Measurements from ENCODE around the gene AP3S1.

Gene AP3S1

GRCh38 chr5:115894342-115894741, 52.6 kb downstream of the AP3S1 start (continued):
- TF ChIP-seq GLIS1 (tag by site-specific recombination; IDR thresholded peaks at IDR 0.05) (no peak), BCL6B (tag by site-specific recombination; IDR thresholded peaks at IDR 0.05) (no peak), SETDB1 (IDR thresholded peaks at IDR 0.05; ENCODE audit: insufficient read length, low read length) (no peak), PRDM6 (tag by site-specific recombination; IDR thresholded peaks at IDR 0.05) (no peak), PRDM10 (tag by site-specific recombination; IDR thresholded peaks at IDR 0.05) (no peak), ZNF707 (tag by site-specific recombination; IDR thresholded peaks at IDR 0.05) (no peak)

- Histone ChIP-seq H3K4me3 (ENCODE audit: low read depth, low read length) (no peak overlapping the region), H3K9me3 (ENCODE audit: control insufficient read depth, insufficient read depth, low read depth, low read length) (no peaks in the 10 kb centered on the region), H3K4me1 (ENCODE audit: control insufficient read depth, insufficient read depth, low read length) (no peaks in the 10 kb centered on the region), H3K36me3 (ENCODE audit: control insufficient read depth in 2 of 2, insufficient read depth in 1 of 2, low read length in 2 of 2) (no peaks in the 10 kb centered on the region), H3K27ac (ENCODE audit: extremely low read depth, low read depth, low read length) (no peak overlapping the region)
- TF ChIP-seq SCRT2 (tag by site-specific recombination; IDR thresholded peaks at IDR 0.05) (no peak), ZFP41 (tag by site-specific recombination; IDR thresholded peaks at IDR 0.05; ENCODE audit: borderline replicate concordance) (no peak), ZNF266 (tag by site-specific recombination; IDR thresholded peaks at IDR 0.05; ENCODE audit: low read depth) (no peak), ZNF561 (tag by site-specific recombination; IDR thresholded peaks at IDR 0.05; ENCODE audit: borderline replicate concordance) (no peak), ZNF114 (tag by site-specific recombination; IDR thresholded peaks at IDR 0.05) (no peak), ZNF701 (tag by site-specific recombination; IDR thresholded peaks at IDR 0.05) (no peak), PATZ1 (tag by site-specific recombination; IDR thresholded peaks at IDR 0.05) (no peak)
- ChIA-PET POLR2A (no interaction called here), CTCF (interaction anchor here (0.6 kb wide), 1 partner anchor 49 kb away, joined by 3 read pairs; no protein-coding TSS in a partner anchor)
Measured at GRCh38 chr5:115895821-115896220, 54.1 kb downstream of the AP3S1 start.

- CTCF ChIA-PET = no interaction called here
- H3K27ac ChIP-seq (ENCODE audit: extremely low read depth, low read depth, low read length) = no peak overlapping the region
- POLR2A ChIA-PET = no interaction called here
- no peak for TF ChIP-seq SP7 (tag by site-specific recombination; IDR thresholded peaks at IDR 0.05)
- TF ChIP-seq ZNF138 (tag by site-specific recombination; IDR thresholded peaks at IDR 0.05; ENCODE audit: borderline replicate concordance) = no peak
- no peak for TF ChIP-seq SP3 (tag by site-specific recombination; IDR thresholded peaks at IDR 0.05)
- no peak for TF ChIP-seq ZNF133 (tag by site-specific recombination; IDR thresholded peaks at IDR 0.05)
- TF ChIP-seq ZBTB7A (tag by site-specific recombination; IDR thresholded peaks at IDR 0.05; ENCODE audit: low read depth) = no peak
- no peak for TF ChIP-seq TRIM28 (IDR thresholded peaks at IDR 0.05; ENCODE audit: borderline replicate concordance, low read length)
- TF ChIP-seq ZNF580 (tag by site-specific recombination; IDR thresholded peaks at IDR 0.05) = no peak
- TF ChIP-seq WT1 (tag by site-specific recombination; IDR thresholded peaks at IDR 0.05) = no peak
- no peak for TF ChIP-seq ZNF768 (tag by site-specific recombination; IDR thresholded peaks at IDR 0.05)
- TF ChIP-seq ZNF626 (tag by site-specific recombination; IDR thresholded peaks at IDR 0.05) = no peak
- TF ChIP-seq ZNF132 (tag by site-specific recombination; IDR thresholded peaks at IDR 0.05; ENCODE audit: borderline replicate concordance) = no peak
- no peak for TF ChIP-seq KLF7 (tag by site-specific recombination; IDR thresholded peaks at IDR 0.05; ENCODE audit: borderline replicate concordance)
- no peak for TF ChIP-seq ZNF146 (tag by site-specific recombination; IDR thresholded peaks at IDR 0.05)
Measured at GRCh38 chr5:115898656-115899055, 56.9 kb downstream of the AP3S1 start.

More at GRCh38 chr5:115898656-115899055, 56.9 kb downstream of the AP3S1 start:
- Histone ChIP-seq H3K36me3 (ENCODE audit: control insufficient read depth in 2 of 2, insufficient read depth in 1 of 2, low read length in 2 of 2) (no peaks in the 10 kb centered on the region), H3K9me3 (ENCODE audit: control insufficient read depth, insufficient read depth, low read depth, low read length) (no peaks in the 10 kb centered on the region), H3K4me3 (ENCODE audit: low read depth, low read length) (no peak overlapping the region), H3K4me1 (ENCODE audit: control insufficient read depth, insufficient read depth, low read length) (no peaks in the 10 kb centered on the region)

Measured in HEK293 (cell line).